IMR-90 (cell line): Measurements from ENCODE around the gene PCGF3.

Experiments used
- CEBPB ChIP-seq: IDR thresholded peaks from 2 replicates; pipeline ENCODE4 v1.6.1; 2012; ENCODE audit warnings: low read depth, low read length, improper control_type of control experiment
- CTCF ChIP-seq: conservative IDR thresholded peaks from 2 replicates; pipeline ENCODE4 v1.5.1; 2012; ENCODE audit warnings: mild to moderate bottlenecking, low read depth, low read length, improper control_type of control experiment
- ELK1 ChIP-seq: fragments of 150-350 bp; IDR thresholded peaks from 2 replicates; pipeline ENCODE4 v1.6.1; 2016; ENCODE audit warnings: low read depth, mild to moderate bottlenecking, low read length, moderate library complexity, borderline replicate concordance
- MAFK ChIP-seq: IDR thresholded peaks from 2 replicates; pipeline ENCODE4 v1.6.1; 2012; ENCODE audit warnings: low read depth, low read length, improper control_type of control experiment
- NFE2L2 ChIP-seq: fragments of 150-350 bp; IDR thresholded peaks from 2 replicates; pipeline ENCODE4 v1.6.1; 2016; ENCODE audit warnings: low read depth, mild to moderate bottlenecking, low read length
- POLR2A ChIP-seq: IDR thresholded peaks from 2 replicates; pipeline ENCODE4 v1.6.1; 2012; ENCODE audit warnings: mild to moderate bottlenecking, low read depth, low read length
- RAD21 ChIP-seq: IDR thresholded peaks from 2 replicates; pipeline ENCODE4 v1.6.1; 2012; ENCODE audit warnings: low read length, improper control_type of control experiment
- RCOR1 ChIP-seq: IDR thresholded peaks from 2 replicates; pipeline ENCODE4 v1.6.1; 2012; ENCODE audit warnings: mild to moderate bottlenecking, low read length, improper control_type of control experiment; ENCODE audit not compliant: insufficient replicate concordance
- RFX5 ChIP-seq: IDR thresholded peaks from 2 replicates; pipeline ENCODE4 v1.8.0; 2012; ENCODE audit warnings: low read depth, mild to moderate bottlenecking, low read length, moderate library complexity
- USF2 ChIP-seq: fragments of 150-350 bp; IDR thresholded peaks from 2 replicates; pipeline ENCODE4 v1.6.1; 2017; ENCODE audit warnings: mild to moderate bottlenecking, antibody characterized with exemption, low read length, low read depth

- TF ChIP-seq RCOR1 (no peak), RFX5 (no peak), CTCF (no peak), USF2 (no peak), ELK1 (no peak), POLR2A (no peak), CEBPB (no peak), RAD21 (no peak), NFE2L2 (no peak), MAFK (no peak)
These were observed 55.5 kb downstream of the PCGF3 start for GRCh38 chr4:761086-761485.
